Measurements from ENCODE around the gene SPI1.

Gene SPI1

DNA sequence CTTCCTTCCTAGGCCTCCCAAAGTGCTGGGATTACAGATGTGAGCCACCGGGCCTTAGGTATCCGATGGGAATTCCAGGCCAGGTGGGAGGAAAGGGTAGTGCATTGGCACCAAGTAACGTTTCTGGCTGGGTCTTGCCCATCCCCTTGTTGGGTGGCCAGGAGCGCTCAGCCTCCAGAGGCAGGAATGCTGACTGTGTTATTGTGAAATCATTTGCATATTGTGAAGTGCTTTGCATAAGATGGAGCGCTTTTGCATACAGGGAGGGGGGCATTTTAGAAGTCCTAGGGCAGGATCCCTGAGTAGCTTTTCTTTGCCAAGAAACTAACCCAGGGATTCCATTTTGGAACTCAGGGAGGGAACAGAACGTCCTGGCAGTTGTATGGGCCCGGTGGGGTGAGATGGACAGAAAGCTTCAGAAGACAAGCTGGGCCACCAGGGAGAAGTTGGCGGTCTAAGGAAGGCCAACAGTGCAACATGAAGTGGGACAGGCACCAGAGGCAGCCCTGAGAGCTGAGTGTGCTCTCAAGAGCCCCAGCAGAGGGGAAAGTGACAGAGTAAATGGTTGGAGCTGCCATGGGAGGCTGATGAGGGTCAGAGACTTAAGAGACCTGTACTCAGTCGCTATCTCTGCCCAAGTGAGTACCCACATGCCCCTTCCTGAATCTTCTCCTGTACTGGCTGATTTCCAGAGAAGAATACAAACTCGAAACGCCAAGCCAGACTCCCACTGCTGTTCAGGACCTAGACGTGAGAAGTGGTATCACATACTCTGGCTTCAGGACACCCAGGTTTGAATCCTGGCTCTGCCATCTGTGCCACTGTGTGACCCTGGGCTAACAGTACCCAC lies 28.8 kb upstream of the SPI1 start:
- DNase-seq (ENCODE audit: low spot score), result no peak

DNA sequence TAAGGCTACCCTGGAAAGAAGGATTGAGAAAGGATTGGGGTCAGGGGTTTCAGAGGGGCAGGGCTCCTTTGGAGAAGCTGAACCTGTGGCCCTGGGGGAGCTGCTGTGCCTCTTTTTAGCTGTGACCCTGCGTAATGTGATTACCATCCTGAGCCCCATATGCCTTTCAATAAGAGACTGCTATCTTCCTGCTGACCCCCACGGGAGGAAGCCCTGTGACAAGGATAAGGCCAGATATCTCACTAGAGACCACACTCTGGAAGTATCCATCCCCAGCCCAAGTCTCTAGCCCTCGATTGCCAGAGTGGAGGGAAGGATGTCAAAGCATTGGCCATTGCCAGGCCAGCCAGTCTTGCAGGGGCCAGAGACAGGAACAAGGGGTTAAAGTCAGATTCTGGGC lies 25.2 kb upstream of the SPI1 start:
- DNase-seq (ENCODE audit: low spot score), result no peak

DNA sequence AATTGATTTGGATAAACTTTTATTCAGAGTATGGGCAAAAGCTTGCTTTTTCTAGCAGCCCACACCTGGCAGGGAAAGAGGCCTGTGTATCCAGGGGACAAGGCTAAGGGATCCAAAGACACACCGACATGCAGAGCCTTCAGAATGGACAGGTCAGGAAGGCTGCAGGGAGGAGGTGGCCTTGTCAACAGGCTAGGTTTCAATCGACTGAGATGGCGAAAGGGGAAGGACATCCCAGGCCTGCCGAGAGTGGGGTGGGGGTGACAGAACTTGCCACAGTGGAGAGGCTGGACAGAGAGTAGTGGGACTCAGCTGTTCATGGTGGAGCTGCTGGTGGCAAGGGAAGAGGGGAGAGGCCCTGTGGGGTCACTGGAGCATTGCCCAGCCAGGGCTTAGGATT lies 24.8 kb upstream of the SPI1 start:
- no peak for DNase-seq (ENCODE audit: low spot score)

DNA sequence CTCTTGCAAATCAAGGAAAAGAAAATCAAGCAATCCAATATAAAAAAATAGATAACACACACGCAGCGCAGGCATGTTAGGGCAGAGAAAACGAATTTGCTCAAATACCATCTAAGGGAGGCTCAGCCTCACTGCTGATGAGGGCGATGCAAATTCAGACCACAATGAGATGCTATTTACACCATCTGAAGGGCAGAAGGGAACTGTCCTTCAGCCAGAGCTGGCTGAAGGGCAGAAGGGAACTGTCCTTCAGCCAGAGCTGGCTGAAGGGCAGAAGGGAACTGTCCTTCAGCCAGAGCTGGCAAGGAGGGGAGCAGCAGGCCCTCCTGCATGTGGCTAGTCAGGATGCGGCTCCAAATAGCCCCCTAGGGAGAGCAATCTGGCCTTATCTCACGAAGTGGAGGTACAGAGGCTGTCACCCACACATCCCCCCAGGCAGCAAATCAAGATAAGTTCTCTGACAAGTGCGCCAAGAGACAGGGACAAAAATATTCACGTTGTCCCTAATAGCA lies 22.5 kb upstream of the SPI1 start:
- no peak for DNase-seq (ENCODE audit: low spot score)

DNA sequence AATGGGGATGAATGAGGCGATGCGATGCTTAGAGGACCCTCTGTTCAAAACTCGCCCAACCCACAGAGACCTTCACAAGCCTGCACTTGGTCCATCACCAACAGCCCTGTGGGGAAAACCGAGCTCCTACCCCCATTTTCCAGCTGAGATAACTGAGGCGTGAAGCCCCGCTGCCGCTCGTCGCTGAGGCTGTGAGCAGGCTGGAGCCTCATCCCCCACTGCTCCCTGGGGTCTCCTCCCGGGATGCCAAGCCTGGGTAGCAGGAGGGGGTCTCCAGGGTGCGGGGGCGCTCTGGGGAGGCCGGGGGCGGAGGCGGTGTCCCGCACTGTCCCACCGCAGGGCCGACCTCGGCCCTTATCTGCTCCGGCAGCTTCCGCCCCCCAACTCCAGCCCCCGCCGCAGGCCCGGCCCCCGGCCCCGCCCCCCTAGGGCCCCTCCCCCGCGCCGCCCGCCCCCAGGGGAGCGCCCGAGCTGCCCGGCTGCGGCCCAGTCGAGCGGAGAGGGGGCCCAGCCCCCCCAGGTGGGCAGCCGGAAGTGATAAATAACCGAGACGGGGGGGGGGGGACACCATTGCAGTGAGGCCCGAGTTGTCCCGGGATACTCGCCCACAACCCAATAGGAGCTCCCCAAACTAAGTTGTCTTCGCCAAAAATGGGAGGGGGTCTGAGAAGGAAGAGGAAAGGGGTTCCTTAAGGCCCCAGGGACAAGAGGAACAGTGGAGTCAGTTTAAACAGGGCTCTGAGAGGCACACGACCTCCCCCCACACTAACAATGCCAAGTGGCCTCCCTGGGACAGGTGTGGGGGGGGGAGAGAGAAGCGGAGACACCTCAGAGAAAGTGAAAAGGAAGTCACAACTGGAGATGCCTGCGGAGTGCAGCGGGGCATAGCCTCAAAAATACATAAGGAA lies 21.8 kb upstream of the SPI1 start:
- no peak for DNase-seq (ENCODE audit: low spot score)

DNA sequence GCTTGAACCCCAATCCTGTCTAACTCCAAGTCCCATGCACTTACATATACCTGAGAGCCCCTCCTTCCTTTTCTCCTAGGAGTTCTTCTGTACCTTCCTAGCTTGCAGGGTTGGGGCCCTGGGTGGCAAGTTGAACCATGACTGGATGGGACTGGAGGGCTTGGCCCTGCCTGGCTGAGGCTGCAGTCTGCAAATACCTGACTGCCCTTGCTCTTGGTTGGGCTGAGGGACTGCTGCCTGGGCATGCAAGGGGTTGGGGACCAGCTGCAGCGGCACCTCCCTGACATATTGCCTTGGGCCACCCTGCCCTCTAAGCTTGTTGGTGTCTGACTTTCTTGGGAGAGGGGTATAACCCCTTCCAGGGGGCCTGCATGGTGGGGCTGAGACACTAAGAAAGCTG lies 20.2 kb upstream of the SPI1 start:
- no peak for DNase-seq (ENCODE audit: low spot score)

DNA sequence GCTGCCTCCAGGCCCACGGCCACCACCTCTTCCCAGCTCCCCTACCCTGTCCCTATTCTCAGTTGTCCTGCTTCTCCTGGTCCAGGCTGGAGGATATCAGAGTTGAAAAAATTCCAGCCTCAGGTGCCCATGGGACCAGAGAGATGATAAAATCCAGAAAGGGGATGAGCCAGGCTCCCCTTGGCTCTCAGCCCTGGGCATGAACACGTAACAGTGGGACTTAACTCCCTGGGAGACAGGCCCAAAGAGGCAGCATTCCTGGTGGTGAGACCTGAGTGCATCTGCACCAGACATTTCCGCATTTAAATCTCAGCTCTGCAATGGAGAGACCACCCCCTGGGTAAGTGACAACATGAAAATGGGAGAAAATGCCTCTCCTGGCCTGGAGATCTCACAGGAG lies 19.7 kb upstream of the SPI1 start:
- no peak for DNase-seq (ENCODE audit: low spot score)

DNA sequence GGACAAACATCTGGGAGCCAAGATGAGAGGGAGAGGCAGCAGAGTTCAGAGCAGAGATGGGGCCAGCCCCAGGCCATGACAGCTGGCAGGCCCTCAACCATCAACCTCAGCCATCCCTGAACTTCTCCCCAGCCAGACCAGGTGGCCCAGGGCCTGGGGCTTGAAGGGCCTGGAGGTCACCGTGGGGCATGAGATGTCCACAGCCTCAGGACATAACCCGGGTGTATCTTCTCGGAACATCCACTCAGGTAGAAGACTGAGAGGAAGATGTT lies 17.6 kb upstream of the SPI1 start:
- no peak for DNase-seq (ENCODE audit: low spot score)

DNA sequence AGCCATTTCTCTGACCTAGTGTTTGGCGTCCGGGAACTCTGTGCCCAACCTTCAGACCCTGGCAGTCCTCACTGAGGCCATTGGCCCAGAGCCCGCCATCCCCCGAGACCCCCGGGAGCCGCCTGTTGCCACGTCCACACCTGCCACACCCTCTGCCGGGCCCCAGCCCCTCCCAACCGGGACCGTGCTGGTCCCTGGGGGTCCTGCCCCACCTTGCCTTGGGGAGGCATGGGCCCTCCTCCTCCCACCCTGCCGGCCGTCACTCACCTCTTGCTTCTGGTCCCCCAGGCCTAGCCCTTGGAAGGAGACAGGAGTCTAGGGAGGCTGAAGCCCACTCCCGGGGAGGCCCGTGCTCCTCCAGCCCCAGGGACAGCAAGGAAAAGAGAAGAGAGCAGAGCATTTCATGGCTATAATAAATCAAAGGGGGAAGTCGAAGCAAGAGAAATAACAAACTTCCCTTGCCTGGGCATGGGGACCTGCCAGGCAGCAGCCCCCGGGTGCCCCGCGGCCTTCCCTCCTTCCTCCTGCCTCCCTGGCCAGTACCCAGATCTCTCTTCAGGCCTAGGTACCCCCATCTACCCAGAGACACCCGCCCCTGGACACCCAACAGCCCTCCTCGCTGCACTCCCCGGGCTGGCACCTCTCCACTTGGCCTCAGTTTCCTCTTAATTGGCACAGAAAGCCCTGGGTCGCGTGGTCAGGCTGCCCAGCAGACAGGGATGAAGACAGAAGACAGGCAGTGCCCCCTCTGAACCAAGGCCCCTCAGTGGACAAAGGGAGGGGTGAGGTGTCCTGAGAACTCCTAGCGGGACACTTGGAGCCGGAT lies 17.1 kb upstream of the SPI1 start:
- DNase-seq (ENCODE audit: low spot score), result no peak

DNA sequence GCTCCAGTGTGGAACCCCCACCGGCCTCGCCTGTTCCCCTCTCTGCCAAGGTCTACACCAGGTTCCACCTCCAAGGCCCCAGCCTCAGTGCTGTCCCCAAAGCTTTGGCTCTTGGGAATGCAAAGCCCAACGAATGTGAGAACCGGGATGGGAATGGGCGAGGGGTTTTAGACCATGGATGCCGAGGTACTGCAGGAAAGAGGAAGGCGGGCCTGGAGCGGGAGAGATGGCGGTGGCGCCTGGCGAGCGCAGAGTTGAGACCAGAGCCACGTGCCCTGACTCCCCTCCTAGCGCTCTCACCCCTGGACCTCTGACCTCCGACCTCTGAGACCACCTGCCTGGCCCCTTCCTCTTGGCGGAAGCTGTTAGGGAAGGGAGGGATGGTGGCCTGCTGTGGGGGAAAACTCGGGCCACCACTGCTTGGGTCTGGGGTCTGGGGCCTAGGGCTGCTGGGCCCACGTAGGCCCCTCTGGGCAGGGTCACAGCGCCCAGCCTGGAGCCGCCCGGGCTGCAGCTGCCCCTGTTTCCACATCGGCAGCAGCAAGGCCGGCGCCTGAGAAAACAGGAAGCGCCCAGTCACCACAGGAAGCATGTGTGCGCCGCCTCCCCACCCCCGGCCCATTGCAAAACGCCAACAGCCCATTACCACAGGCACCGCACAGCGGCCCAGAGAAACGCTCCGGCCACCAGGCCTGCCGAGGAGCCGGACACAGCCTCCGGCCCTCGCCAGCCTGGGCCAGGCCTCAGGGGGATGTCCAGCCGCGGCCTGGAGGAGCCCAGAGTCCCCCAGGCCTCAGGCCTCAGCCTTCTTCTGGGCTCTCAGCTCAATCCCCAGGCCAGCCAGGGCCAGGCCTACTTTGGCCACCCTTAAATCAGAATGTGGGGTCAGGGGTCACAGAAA lies 16.2 kb upstream of the SPI1 start:
- DNase-seq (ENCODE audit: low spot score), result peak; percentile 67

DNA sequence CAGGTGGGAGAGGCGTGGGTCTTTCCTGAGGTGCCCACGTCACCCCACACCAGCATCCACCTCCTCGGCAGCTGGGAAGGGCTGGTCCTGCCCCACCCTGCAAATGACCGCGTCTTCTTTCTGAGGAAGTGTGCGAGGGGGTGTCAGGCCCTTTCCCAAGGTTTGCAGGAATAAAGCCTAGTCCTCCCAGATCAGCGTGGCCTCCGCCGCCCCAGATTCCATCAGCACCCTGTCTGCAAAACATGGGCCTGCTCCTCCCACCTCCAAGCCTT lies 15.6 kb upstream of the SPI1 start:
- DNase-seq (ENCODE audit: low spot score), result no peak

DNA sequence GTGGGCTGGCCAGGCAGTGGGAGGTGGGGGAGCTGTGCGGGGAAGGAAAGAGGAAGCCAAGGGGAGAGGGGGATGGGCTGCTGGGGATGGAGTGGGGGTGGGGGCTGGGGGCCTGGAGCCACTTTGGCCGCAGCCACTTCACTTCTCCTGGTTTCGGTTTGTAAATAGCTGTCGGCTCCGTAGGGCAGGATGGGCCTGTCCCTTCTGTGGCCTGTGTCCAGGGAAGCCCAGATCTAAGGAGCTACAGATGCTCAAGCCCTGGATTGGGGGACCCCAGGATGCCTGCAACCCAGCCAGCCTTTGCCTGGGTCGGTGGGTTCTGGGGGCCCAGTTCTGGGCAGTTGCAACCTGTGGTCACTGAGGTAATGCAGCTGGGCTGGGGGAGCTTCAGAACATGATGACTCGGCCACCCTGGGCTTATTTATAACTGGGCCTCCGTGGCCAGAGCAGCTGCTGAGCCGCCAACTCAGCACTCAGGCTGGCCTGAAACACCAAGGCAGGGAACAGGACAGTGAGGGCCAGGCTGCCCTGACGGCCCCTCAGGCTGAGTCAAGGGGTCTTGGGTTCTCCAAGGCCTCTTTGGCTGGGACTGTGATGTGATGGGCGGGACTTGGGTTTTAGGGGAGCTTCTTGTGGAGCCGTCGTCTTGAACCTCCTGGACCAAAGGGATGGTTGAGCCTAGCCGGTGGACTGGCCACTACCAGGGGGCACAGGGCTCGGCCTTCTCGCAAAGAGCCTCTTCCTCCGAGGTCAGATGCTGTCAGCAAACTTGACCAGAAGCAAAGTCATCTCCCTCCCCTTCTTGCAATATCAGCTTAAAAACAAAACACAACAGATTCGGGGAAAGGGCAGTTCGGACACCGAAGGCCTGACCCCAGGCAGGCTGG lies 15.1 kb upstream of the SPI1 start:
- no peak for DNase-seq (ENCODE audit: low spot score)

DNA sequence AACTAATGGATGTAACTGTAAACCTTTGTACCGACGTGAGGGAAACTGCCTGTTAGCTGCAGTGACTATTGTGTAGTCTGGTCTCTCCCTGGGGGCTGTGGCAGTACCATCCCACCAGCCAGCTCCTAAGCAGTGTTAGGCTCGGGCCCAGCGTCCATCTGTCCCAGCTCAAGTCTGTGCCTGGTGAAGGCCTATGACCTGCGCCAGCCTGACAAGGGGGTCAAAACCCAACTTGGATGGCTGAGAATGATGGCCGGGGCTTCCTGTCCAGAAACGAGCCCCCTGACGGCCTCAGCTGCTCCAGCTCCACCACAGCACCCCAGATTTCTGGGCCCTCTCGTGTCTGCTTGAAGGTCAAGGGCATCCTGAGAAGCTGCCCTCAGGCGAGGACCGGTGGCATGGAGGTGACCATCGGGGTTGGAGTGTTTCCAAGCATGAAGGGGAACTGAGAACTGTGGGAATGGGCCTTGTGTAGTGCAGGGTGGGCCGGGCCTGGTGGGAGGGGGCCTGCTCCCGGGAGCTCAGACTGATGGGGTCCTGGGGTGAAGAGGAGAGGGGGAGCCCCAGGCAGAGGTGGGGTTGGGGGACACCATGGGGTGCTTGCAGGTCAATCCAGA lies 14.3 kb upstream of the SPI1 start:
- DNase-seq (ENCODE audit: low spot score), result no peak

DNA sequence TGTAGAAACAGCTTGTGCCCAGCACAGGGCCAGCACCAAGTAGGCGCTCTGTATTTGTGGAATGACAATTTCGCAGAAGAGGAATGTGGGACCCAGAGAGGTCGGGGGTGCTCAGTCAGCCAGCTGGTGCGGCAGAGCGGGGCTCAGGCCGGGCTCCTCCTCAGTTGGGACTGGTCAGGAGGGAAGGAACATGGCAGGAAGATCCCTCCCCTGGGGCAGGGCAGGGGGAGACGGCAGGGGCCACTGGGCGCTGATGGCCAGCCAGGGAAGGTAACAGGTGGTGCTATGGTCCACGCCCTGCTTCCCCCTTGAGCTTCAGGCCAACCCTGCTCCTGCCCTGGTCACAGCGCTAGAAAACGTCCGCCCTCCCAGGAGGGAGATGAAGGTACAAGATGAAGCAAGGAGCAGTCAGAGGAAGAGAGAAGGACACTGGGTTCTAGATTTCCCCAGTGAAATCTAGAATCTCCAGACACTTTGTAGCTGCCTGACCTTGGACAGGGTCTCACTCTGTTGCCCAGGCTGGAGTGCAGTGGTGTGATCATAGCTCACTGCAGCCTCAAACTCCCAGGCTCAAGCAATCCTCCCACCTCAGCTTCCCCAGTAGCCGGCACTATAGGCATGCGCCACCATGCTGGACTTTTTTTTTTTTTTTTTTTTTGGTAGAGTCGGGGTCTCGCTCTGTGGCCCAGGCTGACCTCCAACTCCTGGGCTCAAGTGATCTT lies 13.5 kb upstream of the SPI1 start:
- no peak for DNase-seq (ENCODE audit: low spot score)

DNA sequence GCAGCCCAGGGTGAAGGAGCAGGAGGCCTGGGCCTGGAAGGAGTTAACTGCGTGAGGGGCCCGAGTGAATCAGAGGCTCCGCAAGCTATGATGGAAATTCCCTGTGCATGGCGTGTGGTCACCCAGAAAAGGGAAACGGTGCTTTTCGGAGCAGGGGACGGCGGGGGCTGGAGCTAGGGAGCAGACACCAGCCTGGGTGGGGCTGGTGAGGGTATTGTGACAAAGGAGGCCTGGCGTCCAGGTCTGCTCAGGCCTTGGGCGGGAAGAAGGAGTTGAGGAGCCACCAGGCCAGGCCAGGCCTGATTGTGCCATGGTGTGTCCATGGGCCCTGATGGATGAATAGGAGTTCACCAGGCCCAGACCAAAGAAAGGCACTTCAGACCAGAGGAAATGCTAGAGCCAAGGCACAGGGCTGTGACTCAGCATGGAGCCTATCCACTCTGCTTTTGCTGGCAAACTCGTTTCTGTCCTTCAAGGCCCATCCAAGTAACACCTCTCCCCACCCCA lies 12.8 kb upstream of the SPI1 start:
- no peak for DNase-seq (ENCODE audit: low spot score)

DNA sequence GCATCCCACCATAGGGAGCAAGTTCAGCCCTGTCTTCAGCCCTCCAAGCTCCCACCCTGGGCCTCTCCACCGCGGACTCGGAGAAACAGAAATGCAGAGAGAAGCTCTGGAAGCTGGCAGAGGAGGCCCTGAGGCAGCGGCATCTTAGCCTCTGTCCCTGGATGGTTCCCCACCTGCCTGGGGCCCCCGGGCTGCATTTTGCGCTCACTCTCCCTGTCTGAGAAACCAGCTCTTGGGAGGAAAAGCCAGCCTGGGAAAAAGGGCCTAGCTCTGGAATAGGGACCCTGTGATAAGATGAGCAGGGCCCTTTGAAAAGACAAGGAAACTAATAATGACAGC lies 12.0 kb upstream of the SPI1 start:
- no peak for DNase-seq (ENCODE audit: low spot score)

DNA sequence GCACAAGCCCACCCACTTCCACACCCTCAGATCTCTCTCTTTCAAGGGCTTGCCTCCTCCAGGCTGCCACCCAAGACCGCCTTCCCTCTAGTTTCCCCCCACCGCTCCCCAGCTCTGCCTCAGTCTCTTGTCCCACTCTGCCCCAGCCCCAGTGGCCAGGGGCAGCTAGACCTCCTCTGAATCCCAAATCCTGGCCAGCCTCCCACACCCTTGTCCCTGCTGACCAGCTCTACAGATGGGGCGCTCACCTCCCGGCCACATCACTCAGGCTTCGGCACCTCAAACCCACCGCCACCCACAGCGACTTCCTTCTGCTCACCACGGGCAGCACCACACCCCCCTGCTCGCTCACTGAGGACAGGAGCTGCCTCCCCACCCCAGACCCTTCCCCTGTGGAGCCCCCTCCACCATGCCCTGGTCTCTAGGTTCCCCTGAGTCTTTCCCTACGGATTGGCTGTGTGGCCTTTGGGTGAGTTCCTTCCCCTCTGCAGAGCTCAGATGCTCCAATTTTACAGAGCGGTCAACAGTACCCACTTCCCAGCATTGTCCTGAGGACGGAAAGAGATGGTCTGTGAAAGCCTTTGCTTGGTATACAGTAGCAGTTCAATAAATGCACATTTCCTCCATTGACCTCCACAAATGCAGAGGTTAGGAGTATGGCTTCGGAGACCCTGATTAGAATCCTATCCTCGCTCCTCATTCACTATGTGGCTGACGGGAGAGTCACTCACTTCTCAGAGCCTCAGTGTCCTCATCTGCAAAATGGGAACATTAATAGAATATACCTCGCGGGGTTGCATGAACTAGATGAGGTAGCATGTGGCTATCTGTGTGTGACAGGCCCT lies 11.5 kb upstream of the SPI1 start:
- DNase-seq (ENCODE audit: low spot score), result no peak

Measured in left forelimb (tissue), 1 donor.